NCI-H146 treated with DMSO at 0.1 percent for 48 hours (cell line): Measurements from ENCODE around the gene FAR2.
"Not testable (repeated sequence)": the region's sequence is repeated elsewhere in the genome, so short reads cannot be mapped to it uniquely, and the experiment has no call there.

ENCODE experiments used
- DNase-seq: peaks from one replicate; lab custom pipeline; 2025; ENCODE audit not compliant: unreplicated experiment; lab: John Stamatoyannopoulos, UW

The FAR2 gene

GRCh38 chr12:29148911-29149690, at the start of gene FAR2:
TSS of gene FAR2 (plus strand) at chr12:29149278. CDS start at chr12:29270450, 121,172 bp downstream.
- no peak for DNase-seq

DNA sequence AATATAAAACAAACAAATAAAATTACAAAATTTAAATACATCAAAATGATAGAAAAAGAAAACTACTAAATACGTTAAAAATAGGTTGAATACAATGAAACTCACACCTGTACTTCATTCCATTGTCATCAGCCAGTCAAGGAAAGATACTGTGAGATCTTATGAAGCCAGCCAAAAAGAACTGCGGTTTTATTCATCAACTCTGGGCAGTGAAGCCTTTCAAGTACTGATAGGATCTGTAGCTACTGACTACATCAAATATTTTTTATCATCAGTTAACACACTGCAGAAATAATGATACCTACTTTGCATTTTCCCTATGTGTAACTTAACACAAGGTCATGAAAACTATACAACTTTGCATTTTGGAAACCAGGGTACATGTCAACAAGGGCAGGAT, 46.3 kb upstream of the FAR2 start:
- DNase-seq: no peak

DNA sequence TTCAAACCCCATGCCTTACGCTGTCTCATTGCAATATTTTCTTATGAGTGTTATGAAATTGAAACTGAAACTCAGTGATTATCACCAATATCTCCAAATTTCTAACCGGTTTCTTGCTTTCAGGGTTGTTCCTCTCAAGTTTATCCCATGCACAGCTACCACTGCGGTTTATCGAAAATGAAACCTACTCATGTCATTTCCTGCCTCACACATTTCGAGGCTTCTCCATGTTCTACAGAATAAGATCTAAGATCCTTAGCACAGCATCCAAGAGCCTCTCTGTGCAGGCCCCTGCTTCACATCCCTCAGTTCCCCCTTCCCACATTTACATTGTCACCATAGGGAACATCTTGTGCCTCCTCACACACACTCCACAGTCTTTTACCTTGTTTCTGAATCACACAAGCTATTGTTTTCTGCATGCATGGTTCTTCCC, 45.5 kb upstream of the FAR2 start:
- no peak for DNase-seq

DNA sequence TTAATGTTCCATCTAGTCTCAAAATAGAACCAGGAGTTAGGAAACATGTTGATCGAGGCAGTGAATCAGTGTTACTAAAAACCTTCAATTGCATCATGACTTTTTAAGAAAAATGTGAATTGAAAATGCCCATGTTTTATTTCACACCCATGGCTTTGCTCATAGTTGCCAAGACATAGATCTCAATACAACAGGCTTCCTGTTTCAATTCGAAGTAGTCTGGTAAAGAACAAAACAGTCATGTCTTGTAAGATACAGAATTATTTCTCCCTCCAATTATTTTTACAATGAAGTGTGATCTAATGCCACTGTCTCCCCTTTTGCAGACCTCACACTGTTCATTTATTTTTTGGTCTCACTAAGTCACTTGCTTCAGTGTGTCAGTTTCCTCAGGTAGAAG, 44.6 kb upstream of the FAR2 start:
- DNase-seq: no peak

- no peak for DNase-seq
These were observed 38.3 kb upstream of the FAR2 start for GRCh38 chr12:29110506-29111442.

GRCh38 chr12:29113101-29113500, 36.0 kb upstream of the FAR2 start:
- DNase-seq: no peak

- no peak for DNase-seq
These were observed 32.7 kb upstream of the FAR2 start for GRCh38 chr12:29116414-29116813.

DNA sequence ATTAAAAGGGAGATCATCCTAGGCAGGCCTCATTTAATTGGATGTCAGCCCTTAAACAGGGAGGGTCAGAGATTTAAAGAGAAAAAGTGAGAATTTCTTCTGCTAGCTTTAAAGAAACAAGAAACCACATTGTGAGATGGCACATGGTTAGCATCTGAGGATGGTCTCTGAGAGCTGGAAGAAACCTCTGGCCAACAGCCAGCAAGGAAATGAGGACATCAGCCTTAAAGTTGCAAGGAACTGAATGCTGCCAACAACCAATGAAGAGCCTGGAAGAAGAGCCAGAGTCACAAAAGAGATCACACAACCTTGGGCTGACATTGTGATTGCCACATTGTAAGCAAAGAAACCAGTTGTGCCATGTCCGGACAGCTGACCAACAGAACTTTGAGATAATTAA, 17.5 kb upstream of the FAR2 start:
- no peak for DNase-seq

DNA sequence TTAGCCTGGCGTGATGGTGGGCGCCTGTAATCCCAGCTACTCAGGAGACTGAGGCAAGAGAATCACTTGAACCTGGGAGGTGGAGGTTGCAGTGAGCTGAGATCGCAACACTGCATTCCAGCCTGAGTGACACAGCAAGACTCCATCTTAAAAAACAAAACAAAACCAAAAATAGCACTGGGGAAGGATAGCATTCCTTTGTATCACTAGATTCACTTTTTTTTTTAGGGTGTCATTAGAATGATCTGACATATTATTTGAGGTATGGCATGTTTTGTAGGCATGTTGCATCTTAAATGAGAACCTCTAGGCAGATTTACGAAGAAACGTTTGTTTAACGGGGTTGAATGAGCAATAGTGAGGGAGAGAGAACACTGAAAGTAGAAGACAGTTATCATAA, 16.8 kb upstream of the FAR2 start:
- no peak for DNase-seq

GRCh38 chr12:29133181-29133580, 15.9 kb upstream of the FAR2 start:
- DNase-seq: no peak

DNA sequence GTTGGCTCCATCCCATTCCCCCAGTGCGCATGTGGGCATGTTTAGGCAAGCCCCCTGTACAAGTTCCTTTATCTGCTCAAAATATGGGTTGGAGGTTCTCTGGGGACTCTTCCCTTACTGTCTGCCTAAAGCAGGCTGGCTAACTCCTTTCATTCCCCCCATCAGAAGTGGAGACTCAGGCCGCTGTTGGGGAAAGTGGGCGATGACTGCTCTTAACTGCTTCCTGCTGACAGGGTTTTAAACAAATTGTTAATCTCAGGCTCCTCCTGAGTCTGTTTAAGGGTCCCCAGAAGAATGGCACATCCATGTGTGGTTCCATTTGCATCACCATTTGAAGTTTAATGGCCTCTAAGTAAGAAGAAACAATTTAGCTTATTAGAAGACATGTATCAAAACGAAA, 15.4 kb upstream of the FAR2 start:
- DNase-seq: no peak

DNA sequence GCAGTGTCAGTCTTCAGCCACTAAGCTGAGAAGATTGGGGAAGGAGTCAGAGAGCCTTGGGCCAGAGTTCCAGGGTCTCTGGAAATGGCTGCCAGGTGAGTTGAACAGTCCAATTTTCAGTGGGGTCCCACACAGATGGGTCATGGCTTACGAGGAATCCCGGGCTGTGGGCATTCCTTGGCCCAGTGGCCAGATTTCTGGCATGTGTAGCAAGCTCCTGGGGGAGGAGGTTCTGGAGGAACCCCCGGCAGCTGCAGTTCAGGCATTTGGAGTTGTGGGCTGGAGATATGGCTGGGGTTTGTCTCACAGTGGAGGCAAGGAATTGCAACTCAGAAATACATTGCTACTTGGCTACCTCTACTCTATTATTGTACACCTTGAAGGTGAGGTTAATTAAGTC, 10.8 kb upstream of the FAR2 start:
- DNase-seq: not testable (repeated sequence)

DNA sequence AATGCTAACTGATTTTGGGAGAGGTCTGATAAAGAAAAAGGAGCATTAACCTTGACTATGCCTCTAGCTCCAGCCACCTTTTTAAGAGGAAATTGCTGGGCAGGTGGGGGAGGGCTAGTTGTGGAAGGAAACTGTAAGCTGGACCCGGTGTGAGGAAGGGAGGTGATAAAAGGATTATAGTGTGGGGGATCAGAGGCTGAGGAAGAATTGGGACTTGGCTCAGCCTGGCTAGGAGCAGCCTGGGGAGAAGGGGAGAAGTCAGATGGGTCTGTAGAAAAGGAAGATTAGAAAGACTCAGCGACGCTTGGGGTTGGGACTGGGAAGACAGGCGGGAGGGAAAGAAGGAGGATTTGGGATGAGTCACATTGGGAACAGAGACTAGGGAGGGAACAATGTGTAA, 10.2 kb upstream of the FAR2 start:
- not testable (repeated sequence) for DNase-seq

DNA sequence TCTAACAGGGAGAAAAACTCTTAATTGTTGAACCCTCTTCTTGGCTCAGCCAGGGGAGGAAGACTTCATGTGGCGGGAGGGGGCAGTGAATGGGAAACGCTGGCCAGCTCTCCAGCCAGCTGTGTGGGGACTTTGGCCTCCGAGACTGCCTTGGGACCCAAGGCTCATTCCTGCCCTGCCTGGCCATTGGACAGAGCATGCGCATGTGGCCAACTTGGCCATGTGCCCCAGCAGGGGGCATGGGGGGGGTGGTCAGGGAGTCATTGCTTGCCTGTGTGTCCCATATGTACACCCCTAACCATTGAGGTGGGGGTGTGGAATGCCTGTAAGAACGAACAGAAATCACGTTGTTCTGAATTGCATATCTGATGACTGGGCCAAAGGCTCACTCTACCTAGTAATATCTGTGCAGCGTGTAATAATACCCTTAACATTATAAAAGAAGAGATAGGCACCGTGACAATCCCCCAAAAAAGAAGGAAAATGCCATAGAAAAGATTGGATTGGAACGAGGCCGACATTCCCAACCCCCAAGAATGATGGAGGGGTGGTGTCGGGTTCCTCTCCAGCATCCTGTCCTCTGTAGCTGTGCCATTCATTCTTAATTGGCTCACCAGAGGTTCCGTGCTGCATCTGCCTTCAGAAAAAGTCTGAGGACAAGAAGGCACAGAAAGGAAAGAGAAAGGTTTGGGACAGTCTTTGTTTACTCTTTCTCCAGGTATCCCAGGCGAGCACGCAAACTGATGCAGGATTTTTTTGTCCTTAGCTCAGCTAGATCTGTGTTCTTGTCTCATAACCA, 3.5 kb upstream of the FAR2 start:
- DNase-seq: no peak

DNA sequence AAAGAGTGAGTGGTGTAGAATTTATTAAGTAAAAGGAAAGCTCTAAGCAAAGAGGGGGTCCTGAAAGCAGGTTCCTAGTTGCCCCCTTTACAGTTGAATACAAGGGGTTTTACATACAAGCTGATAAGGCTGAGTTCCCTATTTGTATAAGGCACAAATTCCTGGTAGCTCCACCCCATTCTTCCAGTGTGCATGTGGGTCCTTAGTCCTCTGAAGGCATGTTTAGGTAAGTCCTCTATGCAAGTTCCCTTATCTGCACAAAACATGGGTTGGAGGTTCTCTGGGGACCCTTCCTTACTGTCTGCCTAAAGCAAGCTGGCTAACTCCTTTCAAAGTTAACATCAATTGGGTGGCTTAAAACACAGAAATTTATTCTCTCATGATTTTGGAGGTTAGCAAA, 2.9 kb upstream of the FAR2 start:
- no peak for DNase-seq

DNA sequence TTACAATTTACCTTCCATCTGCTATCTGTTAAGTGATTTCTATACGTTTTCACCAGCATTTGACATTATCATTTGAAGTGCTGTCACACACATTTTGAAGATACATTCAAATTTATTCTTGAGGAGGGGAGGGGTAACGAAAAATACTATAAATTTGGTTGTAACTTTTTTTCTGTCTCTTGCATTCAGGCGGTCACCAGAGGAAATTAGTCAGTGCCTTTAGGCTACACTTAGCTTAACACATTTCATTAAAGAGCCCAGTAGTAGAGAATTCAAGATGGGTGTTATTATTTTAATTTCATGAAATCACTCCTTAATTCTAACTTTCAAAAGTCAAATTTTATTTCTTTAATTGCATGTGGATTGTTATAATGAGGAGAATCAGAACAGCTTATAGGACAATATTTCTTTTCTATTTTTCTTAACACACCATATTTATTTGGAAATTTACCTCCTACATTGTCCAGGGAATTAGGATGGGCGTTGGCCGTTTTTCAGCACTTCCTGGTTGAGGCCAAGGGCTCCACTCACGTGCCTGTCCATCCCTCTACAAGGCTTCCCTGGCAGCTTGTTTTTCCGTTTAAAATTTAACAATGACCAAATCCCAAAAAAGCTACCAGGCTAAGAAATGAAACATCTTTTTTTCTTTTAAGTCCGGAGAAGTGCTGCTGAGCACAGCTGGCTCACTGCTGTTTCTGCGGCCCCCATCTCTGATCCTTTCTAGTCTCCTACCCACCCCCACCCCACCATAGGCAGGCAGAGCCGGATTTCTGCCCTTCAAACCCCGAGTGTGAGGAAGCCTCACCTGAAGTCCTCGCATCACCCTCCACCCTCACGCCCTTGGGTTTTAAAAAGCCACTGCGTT, 1.1 kb upstream of the FAR2 start:
- DNase-seq: no peak

DNA sequence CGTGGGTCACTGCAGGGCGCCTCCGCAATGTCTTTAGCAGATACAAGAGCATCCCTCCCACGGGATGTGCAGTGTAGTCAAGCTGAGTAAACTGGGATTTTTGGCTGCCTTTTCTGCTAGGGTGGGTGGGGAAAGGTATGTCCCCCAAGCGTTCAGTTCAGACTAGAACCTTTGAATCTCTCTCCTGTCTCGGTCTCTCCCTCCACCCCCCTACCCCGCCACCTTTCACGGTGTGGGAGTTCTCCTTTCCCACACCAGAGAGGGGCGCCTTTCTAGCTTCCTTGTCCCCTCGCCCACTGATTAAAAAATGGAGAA, 525 bp upstream of the FAR2 start:
- no peak for DNase-seq

DNA sequence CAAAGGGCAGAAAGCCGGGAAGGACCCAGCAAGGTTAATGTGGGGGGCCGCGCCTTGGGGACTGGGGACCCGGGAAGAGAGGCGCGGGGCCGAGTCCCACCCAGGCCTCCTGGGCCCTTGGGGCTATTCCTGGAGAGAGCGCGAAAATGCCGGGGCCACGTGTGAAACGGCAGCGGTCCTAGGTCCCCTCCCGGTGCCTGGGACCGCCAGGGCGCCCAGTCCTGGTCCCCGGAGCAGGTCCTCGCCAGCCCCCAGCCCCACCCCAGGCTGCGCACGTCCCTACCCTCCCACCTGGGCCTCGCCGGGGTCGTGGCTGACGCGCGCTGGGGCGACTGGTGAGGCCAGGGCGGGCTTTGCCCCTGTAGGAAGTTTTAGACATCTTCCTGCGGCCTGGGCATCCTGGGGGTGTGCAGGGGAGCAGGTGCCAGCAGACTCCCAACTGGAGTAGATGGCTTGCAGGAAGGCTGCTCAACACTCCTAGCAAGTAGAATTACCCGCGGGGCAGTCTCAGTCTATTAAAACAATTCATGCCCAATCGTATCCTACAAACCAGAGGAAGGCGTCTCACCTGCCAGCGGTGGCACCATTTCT, 708 bp downstream of the FAR2 start:
- DNase-seq: no peak

- DNase-seq: no peak
These were observed 1.4 kb downstream of the FAR2 start for GRCh38 chr12:29150462-29150861.

GRCh38 chr12:29152223-29152868, 3.3 kb downstream of the FAR2 start:
- no peak for DNase-seq
